Breast epithelium (tissue), 3 donors: ENCODE data around the gene TMEM203.

ENCODE experiments used
- POLR2A ChIP-seq: fragments of 450-650 bp; IDR thresholded peaks from one replicate; pipeline ENCODE4 v1.6.1; 2016; ENCODE audit warnings: antibody characterized with exemption, mild to moderate bottlenecking, moderate library complexity
- TF ChIP-seq, protein P1 (sequence below), 3 donors: fragments of 450-650 bp; IDR thresholded peaks; one replicate each; pipeline ENCODE4 v1.5.1; 2016 to 2017; ENCODE audit warnings: antibody characterized with exemption in 3 of 3, mild to moderate bottlenecking in 3 of 3, moderate library complexity in 3 of 3

DNA sequence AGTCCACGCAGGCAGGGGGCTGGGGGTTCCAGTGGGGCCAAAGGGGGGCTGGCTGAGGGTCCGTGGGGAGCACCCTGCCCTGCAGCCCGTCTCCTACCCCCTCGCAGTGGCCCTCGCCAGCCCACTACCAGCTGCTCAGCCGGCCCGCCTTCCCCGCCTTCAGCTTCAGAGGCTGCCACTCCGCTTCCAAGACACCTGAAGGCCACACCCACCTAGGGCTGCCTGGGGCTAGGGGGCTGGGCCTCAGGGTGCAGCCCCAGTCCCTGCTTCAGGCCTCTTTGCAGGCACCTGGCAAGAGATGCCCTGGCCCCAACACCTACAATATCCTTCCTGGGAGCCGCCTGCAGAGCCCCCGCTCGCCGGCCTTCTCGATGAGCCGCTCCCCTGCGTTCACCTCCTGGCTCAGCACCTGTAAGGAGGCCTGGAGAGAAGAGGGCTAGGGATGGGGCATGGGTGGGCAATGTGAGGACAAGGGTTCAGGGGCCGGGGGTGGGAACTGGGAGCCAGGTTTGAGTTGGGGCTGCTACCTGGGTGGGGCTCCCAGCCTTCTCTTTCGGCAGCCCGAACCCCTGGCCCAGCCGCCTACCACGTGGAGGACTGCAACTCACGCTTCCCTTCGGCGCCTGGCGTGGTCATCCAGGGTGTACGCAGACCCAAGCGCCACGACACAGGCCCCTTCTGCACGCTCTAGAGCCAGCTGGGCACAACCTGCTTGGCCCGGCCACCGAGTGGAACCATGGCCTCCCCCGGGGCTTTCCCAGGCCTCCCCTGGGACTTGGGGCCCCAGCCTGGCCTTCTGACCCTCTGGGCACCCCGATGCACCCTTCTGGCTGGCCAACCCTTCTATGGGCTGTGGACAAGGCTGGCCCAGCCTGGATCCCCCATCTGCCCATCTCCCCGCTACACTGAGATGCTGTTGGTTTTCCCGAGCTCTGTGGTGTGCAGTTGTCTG, 47.4 kb upstream of the TMEM203 start:
- TF ChIP-seq POLR2A: no peak
- TF ChIP-seq, protein P1, sequence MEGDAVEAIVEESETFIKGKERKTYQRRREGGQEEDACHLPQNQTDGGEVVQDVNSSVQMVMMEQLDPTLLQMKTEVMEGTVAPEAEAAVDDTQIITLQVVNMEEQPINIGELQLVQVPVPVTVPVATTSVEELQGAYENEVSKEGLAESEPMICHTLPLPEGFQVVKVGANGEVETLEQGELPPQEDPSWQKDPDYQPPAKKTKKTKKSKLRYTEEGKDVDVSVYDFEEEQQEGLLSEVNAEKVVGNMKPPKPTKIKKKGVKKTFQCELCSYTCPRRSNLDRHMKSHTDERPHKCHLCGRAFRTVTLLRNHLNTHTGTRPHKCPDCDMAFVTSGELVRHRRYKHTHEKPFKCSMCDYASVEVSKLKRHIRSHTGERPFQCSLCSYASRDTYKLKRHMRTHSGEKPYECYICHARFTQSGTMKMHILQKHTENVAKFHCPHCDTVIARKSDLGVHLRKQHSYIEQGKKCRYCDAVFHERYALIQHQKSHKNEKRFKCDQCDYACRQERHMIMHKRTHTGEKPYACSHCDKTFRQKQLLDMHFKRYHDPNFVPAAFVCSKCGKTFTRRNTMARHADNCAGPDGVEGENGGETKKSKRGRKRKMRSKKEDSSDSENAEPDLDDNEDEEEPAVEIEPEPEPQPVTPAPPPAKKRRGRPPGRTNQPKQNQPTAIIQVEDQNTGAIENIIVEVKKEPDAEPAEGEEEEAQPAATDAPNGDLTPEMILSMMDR (IDR thresholded peaks at IDR 0.05): no peak
